Sigmoid colon (tissue), 3 donors: ENCODE data around the gene KLHDC3.

Source experiments
- CTCF ChIP-seq, 4 experiments: fragments of 450-650 bp in 3 of 4; fragments of 200-600 bp in 1 of 4; IDR thresholded peaks; one replicate each; pipeline ENCODE4 v1.5.1; 2016 to 2019; ENCODE audit warnings: antibody characterized with exemption in 4 of 4, mild to moderate bottlenecking in 3 of 4, moderate library complexity in 2 of 4
- POLR2A ChIP-seq, 2 donors: fragments of 450-650 bp; IDR thresholded peaks; one replicate each; pipeline ENCODE4 v1.6.1; 2016; ENCODE audit warnings: antibody characterized with exemption in 2 of 2, mild to moderate bottlenecking in 2 of 2, moderate library complexity in 2 of 2

GRCh38 chr6:43047998-43048397 is 33.9 kb downstream of the KLHDC3 start:
- TF ChIP-seq CTCF (IDR thresholded peaks at IDR 0.05), result no peak
- no peak for TF ChIP-seq POLR2A (IDR thresholded peaks at IDR 0.05)
